Cardiac muscle cell (in vitro differentiated cells and primary cell): Measurements from ENCODE around the gene PTPMT1. TPM values are rescaled to one million over a fixed set of nuclear protein-coding genes. Genes with fewer than 3 reads are reported as not detected.

Experiments
- DNase-seq, 2 donors: peaks; one replicate each; pipeline versions ENCODE4 v3.0.0 to v3.0.0-alpha.2; 2010 to 2017; ENCODE audit warnings: low read depth in 1 of 2, low spot score in 1 of 2
- H3K27ac ChIP-seq: fragments of 200-600 bp; sonication (generic); 2 replicates; pipeline ENCODE4 v1.5.1; 2016
- H3K27me3 ChIP-seq: fragments of 200-600 bp; sonication (generic); 2 replicates; pipeline ENCODE4 v1.6.0; 2016; ENCODE audit warnings: control low read depth
- H3K36me3 ChIP-seq: fragments of 200-600 bp; sonication (generic); 2 replicates; pipeline ENCODE4 v1.5.1; 2016; ENCODE audit warnings: control low read depth
- H3K4me1 ChIP-seq: fragments of 200-600 bp; sonication (generic); 2 replicates; pipeline ENCODE4 v1.8.1; 2017; ENCODE audit warnings: low read depth, mild to moderate bottlenecking, mixed run types
- H3K4me3 ChIP-seq: fragments of 200-600 bp; sonication (generic); 2 replicates; pipeline ENCODE4 v1.5.1; 2016; ENCODE audit warnings: mild to moderate bottlenecking
- H3K9me3 ChIP-seq: fragments of 200-600 bp; sonication (generic); 2 replicates; pipeline ENCODE4 v1.5.1; 2017; ENCODE audit warnings: low read depth, mild to moderate bottlenecking, control low read depth
- CTCF ChIP-seq: IDR thresholded peaks from 2 replicates; pipeline ENCODE4 v1.5.1; 2012; ENCODE audit warnings: low read depth, mild to moderate bottlenecking, low read length
- polyA plus RNA-seq: library from polyadenylated mRNA; unstranded; fragments of >200 nt; fragmentation: Nextera tagmentation; extraction: Ambion mirVana; gene quantifications from 2 replicates; pipeline ENCODE4 v1.2.1, GENCODE V29; 2016
- total RNA-seq: library from RNA; depleted of rRNA; stranded (reverse); fragments of >200 nt; gene quantifications from 2 replicates; pipeline ENCODE4 v1.2.3, GENCODE V29; 2016

The PTPMT1 gene
- total and polyA plus RNA-seq, 2 experiments from 2014 or later: 123 to 246 TPM

GRCh38 chr11:47591764-47592163 is 26.4 kb downstream of the PTPMT1 start:
- no peak for DNase-seq
- no peak for TF ChIP-seq CTCF

GRCh38 chr11:47592251-47592650 is 26.9 kb downstream of the PTPMT1 start:
- TF ChIP-seq CTCF: no peak
- Histone ChIP-seq H3K36me3 (no peaks in the 10 kb centered on the region), H3K27ac (no peak overlapping the region), H3K4me3 (no peak overlapping the region), H3K9me3 (no peaks in the 10 kb centered on the region), H3K4me1 (peaks cover 15% of the 10 kb centered on the region), H3K27me3 (no peaks in the 10 kb centered on the region)
- no peak for DNase-seq

More at GRCh38 chr11:47591764-47592163, 26.4 kb downstream of the PTPMT1 start:
- H3K27me3 ChIP-seq: no peaks in the 10 kb centered on the region
- peaks cover 15% of the 10 kb centered on the region for H3K4me1 ChIP-seq
- no peak overlapping the region for H3K4me3 ChIP-seq
- H3K9me3 ChIP-seq: no peaks in the 10 kb centered on the region
- no peaks in the 10 kb centered on the region for H3K36me3 ChIP-seq
- H3K27ac ChIP-seq: peak overlapping the region; percentile 34

- no peak overlapping the region for H3K27ac ChIP-seq
- H3K4me1 ChIP-seq: peaks cover 15% of the 10 kb centered on the region
- no peaks in the 10 kb centered on the region for H3K9me3 ChIP-seq
- no peaks in the 10 kb centered on the region for H3K36me3 ChIP-seq
- H3K27me3 ChIP-seq: no peaks in the 10 kb centered on the region
- no peak for TF ChIP-seq CTCF
- H3K4me3 ChIP-seq: peak overlapping the region; percentile 55
- no peak for DNase-seq
Measured at GRCh38 chr11:47592970-47593369, 27.6 kb downstream of the PTPMT1 start.

GRCh38 chr11:47593492-47593933 is 28.1 kb downstream of the PTPMT1 start:
- no peak overlapping the region for H3K27ac ChIP-seq
- DNase-seq: no peak
- no peak for TF ChIP-seq CTCF

GRCh38 chr11:47593934-47594855 is 28.8 kb downstream of the PTPMT1 start, which contains the start of gene C1QTNF4:
Gene C1QTNF4 (minus strand): TSS chr11:47594411. CDS start chr11:47590810, 3,601 bp downstream.
- H3K27ac ChIP-seq: no peak within 1 kb of the TSS
- no peak for TF ChIP-seq CTCF
- no peaks in the 10 kb centered on the region for H3K27me3 ChIP-seq

More at GRCh38 chr11:47593492-47593933, 28.1 kb downstream of the PTPMT1 start:
- H3K27me3 ChIP-seq: no peaks in the 10 kb centered on the region
- peak overlapping the region; percentile 55 for H3K4me3 ChIP-seq
- H3K4me1 ChIP-seq: peaks cover 15% of the 10 kb centered on the region
- H3K36me3 ChIP-seq: no peaks in the 10 kb centered on the region
- H3K9me3 ChIP-seq: no peaks in the 10 kb centered on the region

More at GRCh38 chr11:47593934-47594855, 28.8 kb downstream of the PTPMT1 start, which contains the start of gene C1QTNF4:
- peak in 1 of 2 donors; percentile 78 for DNase-seq
- no peaks in the 10 kb centered on the region for H3K36me3 ChIP-seq
- H3K4me3 ChIP-seq: peak within 1 kb of the TSS; percentile 55
- H3K9me3 ChIP-seq: no peaks in the 10 kb centered on the region
- peaks cover 15% of the 10 kb centered on the region for H3K4me1 ChIP-seq
